ENCODE data around the gene LZTFL1. TPM values are rescaled to one million over a fixed set of nuclear protein-coding genes. Genes with fewer than 3 reads are reported as not detected.

The LZTFL1 gene
- total and polyA plus RNA-seq, 2 experiments from 2014 or later: 6.3 to 13.9 TPM

DNA sequence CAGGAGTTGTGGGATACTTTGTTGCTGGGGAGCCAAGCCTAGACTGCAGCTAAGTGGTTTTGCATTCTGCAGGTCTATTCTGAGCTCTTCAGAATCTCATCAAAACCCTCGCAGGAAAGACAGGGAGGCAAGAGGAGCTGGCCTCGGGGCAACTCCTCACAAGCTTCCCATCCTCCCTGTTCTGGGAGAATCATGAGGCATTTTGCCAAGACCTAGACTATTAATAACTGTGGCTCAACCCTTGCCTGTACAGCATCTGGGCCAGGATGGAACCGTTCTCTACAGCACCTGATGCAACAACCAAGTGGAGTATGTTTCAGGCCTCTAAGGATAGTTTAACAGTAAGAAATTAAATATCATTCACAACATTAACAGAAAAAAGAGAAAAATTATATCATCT is 25.4 kb downstream of the LZTFL1 start (continued):
- TF ChIP-seq, protein P1, sequence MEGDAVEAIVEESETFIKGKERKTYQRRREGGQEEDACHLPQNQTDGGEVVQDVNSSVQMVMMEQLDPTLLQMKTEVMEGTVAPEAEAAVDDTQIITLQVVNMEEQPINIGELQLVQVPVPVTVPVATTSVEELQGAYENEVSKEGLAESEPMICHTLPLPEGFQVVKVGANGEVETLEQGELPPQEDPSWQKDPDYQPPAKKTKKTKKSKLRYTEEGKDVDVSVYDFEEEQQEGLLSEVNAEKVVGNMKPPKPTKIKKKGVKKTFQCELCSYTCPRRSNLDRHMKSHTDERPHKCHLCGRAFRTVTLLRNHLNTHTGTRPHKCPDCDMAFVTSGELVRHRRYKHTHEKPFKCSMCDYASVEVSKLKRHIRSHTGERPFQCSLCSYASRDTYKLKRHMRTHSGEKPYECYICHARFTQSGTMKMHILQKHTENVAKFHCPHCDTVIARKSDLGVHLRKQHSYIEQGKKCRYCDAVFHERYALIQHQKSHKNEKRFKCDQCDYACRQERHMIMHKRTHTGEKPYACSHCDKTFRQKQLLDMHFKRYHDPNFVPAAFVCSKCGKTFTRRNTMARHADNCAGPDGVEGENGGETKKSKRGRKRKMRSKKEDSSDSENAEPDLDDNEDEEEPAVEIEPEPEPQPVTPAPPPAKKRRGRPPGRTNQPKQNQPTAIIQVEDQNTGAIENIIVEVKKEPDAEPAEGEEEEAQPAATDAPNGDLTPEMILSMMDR (conservative IDR thresholded peaks at IDR 0.05; ENCODE audit: low read depth in 2 of 2): no peak
- TF ChIP-seq, protein P2, sequence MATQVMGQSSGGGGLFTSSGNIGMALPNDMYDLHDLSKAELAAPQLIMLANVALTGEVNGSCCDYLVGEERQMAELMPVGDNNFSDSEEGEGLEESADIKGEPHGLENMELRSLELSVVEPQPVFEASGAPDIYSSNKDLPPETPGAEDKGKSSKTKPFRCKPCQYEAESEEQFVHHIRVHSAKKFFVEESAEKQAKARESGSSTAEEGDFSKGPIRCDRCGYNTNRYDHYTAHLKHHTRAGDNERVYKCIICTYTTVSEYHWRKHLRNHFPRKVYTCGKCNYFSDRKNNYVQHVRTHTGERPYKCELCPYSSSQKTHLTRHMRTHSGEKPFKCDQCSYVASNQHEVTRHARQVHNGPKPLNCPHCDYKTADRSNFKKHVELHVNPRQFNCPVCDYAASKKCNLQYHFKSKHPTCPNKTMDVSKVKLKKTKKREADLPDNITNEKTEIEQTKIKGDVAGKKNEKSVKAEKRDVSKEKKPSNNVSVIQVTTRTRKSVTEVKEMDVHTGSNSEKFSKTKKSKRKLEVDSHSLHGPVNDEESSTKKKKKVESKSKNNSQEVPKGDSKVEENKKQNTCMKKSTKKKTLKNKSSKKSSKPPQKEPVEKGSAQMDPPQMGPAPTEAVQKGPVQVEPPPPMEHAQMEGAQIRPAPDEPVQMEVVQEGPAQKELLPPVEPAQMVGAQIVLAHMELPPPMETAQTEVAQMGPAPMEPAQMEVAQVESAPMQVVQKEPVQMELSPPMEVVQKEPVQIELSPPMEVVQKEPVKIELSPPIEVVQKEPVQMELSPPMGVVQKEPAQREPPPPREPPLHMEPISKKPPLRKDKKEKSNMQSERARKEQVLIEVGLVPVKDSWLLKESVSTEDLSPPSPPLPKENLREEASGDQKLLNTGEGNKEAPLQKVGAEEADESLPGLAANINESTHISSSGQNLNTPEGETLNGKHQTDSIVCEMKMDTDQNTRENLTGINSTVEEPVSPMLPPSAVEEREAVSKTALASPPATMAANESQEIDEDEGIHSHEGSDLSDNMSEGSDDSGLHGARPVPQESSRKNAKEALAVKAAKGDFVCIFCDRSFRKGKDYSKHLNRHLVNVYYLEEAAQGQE (IDR thresholded peaks at IDR 0.05; ENCODE audit: unreplicated experiment): no peak
- no peak for TF ChIP-seq STAT1 (IDR thresholded peaks at IDR 0.05; ENCODE audit: unreplicated experiment)
- no peak for TF ChIP-seq POLR2AphosphoS5 (IDR thresholded peaks at IDR 0.05; ENCODE audit: low read depth)
- TF ChIP-seq EZH2phosphoT487 (IDR thresholded peaks at IDR 0.05; ENCODE audit: unreplicated experiment): no peak
- no peak for TF ChIP-seq JUNB (IDR thresholded peaks at IDR 0.05; ENCODE audit: unreplicated experiment)
- TF ChIP-seq ZNF114 (CRISPR knock-in tag; IDR thresholded peaks at IDR 0.05): no peak
- no peak for TF ChIP-seq EZH2 (IDR thresholded peaks at IDR 0.05; ENCODE audit: low read depth, unreplicated experiment)

DNA sequence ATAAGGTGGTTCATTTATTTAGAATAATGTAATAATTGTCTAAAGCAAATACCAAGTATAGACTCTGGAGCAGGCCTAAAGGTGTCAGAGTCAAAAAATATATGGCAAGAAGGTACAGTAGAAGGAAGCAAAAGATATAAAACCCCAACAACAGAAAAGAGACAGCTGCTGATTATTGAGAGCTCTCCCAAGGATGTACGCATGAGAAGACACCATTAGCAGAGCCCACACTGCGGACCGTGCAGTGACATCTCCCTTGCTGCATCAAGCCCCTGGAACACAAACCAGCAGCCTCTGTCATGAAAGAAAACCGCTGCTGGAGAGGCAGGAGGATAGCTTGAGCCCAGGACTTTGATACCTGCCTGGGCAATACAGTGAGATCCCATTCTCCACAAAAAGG is 27.6 kb downstream of the LZTFL1 start:
- no peaks in the 10 kb centered on the region for H3K79me2 ChIP-seq (replicated peaks; ENCODE audit: insufficient read depth)
- H3K4me1 ChIP-seq (ENCODE audit: insufficient read depth): no peaks in the 10 kb centered on the region
- DNase-seq (ENCODE audit: low spot score): no peak
- H3K9me2 ChIP-seq (ENCODE audit: insufficient read depth): no peaks in the 10 kb centered on the region; the same call in 1 of the 2 replicates
- no peaks in the 10 kb centered on the region for H4K20me1 ChIP-seq (replicated peaks; ENCODE audit: insufficient read depth)
- Mint-ChIP-seq H3K27ac (no peak overlapping the region), H3K4me3 (no peak overlapping the region), H3K4me1 (no peaks in the 10 kb centered on the region), H3K27me3 (ENCODE audit: insufficient read depth, low read depth, poor library complexity) (no peaks in the 10 kb centered on the region), H3K36me3 (ENCODE audit: low read depth) (no peaks in the 10 kb centered on the region), H3K9me3 (peaks cover 16% of the 10 kb centered on the region; the same call in 2 of the 3 replicates)
- H3K27me3 ChIP-seq (ENCODE audit: insufficient read depth): no peaks in the 10 kb centered on the region
- H3K4me2 ChIP-seq: no peak overlapping the region
- H2AFZ ChIP-seq: no peak overlapping the region
- H3F3A ChIP-seq (replicated peaks; ENCODE audit: low read depth): no peaks in the 10 kb centered on the region
- ATAC-seq: no peak
- no peak overlapping the region for H3K27ac ChIP-seq (ENCODE audit: low read depth)
- H3K36me3 ChIP-seq (ENCODE audit: insufficient read depth): no peaks in the 10 kb centered on the region
- no peak overlapping the region for H3K4me3 ChIP-seq
- TF ChIP-seq, protein P1 (conservative IDR thresholded peaks at IDR 0.05; ENCODE audit: low read depth in 2 of 2): no peak
- no peak for TF ChIP-seq CREB1 (CRISPR knock-in tag; IDR thresholded peaks at IDR 0.05; ENCODE audit: low read depth)
- TF ChIP-seq, protein P2 (IDR thresholded peaks at IDR 0.05; ENCODE audit: unreplicated experiment): no peak

All from GM23338 (cell line).